ENCODE measurements around the gene DNAH10. TPM values are rescaled to one million over a fixed set of nuclear protein-coding genes. Genes with fewer than 3 reads are reported as not detected.

Gene DNAH10
- total and polyA plus RNA-seq, 2 of the 4 experiments (the other 2 are of a cell fraction): 0.18 to 0.22 TPM

GRCh38 chr12:123894823-123895345 is 132.8 kb downstream of the DNAH10 start:
- H3K9me3 ChIP-seq (ENCODE audit: control insufficient read depth, insufficient read depth, low read length): no peaks in the 10 kb centered on the region
- H2BK5ac ChIP-seq (ENCODE audit: low read depth, low read length, poor library complexity, severe bottlenecking): no peak overlapping the region
- no peak overlapping the region for H3K27ac ChIP-seq (ENCODE audit: insufficient read depth, low read length)
- in situ Hi-C loops (cut with MboI; ENCODE audit: low sequenced_read_pairs): no loop called here
- no peak overlapping the region for H3K4me2 ChIP-seq (ENCODE audit: low read depth, low read length)
- H4K91ac ChIP-seq (ENCODE audit: insufficient read depth, low read depth, low read length): no peak overlapping the region
- no peaks in the 10 kb centered on the region for H3K79me1 ChIP-seq (ENCODE audit: low read depth in 1 of 2, low read length in 2 of 2)
- peaks cover 15% of the 10 kb centered on the region; the same call in 1 of the 2 replicates for H3K27me3 ChIP-seq (ENCODE audit: control insufficient read depth, insufficient read depth, low read length)
- CTCF ChIA-PET: interaction anchor here (1.3 kb wide), 1 partner anchor 11 kb away, joined by 3 read pairs; no protein-coding TSS in a partner anchor
- H4K5ac ChIP-seq (ENCODE audit: low read depth, low read length): no peak overlapping the region
- H2AK9ac ChIP-seq (replicated peaks; ENCODE audit: low read depth, low read length, poor library complexity): no peak overlapping the region
- no peak overlapping the region for H3K4me3 ChIP-seq (ENCODE audit: insufficient read depth, low read depth, low read length)
- no peak overlapping the region for H3K23ac ChIP-seq (ENCODE audit: low read depth, low read length)
- no peak overlapping the region for H2AK5ac ChIP-seq (ENCODE audit: low read depth, low read length)
- intact Hi-C loops (cut with micrococcal nuclease): no loop called here
- dilution Hi-C loops (cut with HindIII; ENCODE audit: low sequenced_read_pairs, unreplicated experiment): no loop called here
- H2AFZ ChIP-seq (replicated peaks; ENCODE audit: low read length, poor library complexity): no peak overlapping the region
- no peaks in the 10 kb centered on the region for H3K9me1 ChIP-seq (ENCODE audit: insufficient read depth, low read length)
- no peak overlapping the region for H2BK20ac ChIP-seq (ENCODE audit: low read depth, low read length)
- ATAC-seq (ENCODE audit: low read depth) (no peak), DNase-seq (no peak)
- no peak overlapping the region for H2BK120ac ChIP-seq (ENCODE audit: low read depth, low read length)
- no peaks in the 10 kb centered on the region for H3K36me3 ChIP-seq (ENCODE audit: control insufficient read depth, insufficient read depth, low read length)
- no peak overlapping the region for H3K18ac ChIP-seq (ENCODE audit: low read depth, low read length)
- H4K20me1 ChIP-seq (ENCODE audit: insufficient read depth, low read length): no peaks in the 10 kb centered on the region
- H3K4me1 ChIP-seq (ENCODE audit: control insufficient read depth, insufficient read depth, low read length): peaks cover 4% of the 10 kb centered on the region
- POLR2A ChIA-PET (ENCODE audit: unreplicated experiment): no interaction called here
- TF ChIP-seq NFE2L2 (IDR thresholded peaks at IDR 0.05; ENCODE audit: low read depth, low read length) (no peak), SMC3 (IDR thresholded peaks at IDR 0.05; ENCODE audit: low read depth, low read length) (no peak), RFX5 (IDR thresholded peaks at IDR 0.05; ENCODE audit: low read depth, low read length) (no peak), CHD1 (IDR thresholded peaks at IDR 0.05; ENCODE audit: low read depth, low read length) (no peak), MAFK (IDR thresholded peaks at IDR 0.05; ENCODE audit: low read depth, low read length) (no peak), FOS (IDR thresholded peaks at IDR 0.05; ENCODE audit: low read depth, low read length) (no peak), BHLHE40 (IDR thresholded peaks at IDR 0.05; ENCODE audit: low read depth, low read length) (no peak), RAD21 (IDR thresholded peaks at IDR 0.05; ENCODE audit: low read length) (no peak), POLR2A (IDR thresholded peaks at IDR 0.05; ENCODE audit: low read depth, low read length) (no peak), CTCF (conservative IDR thresholded peaks at IDR 0.05; ENCODE audit: low read depth, low read length) (no peak), MAZ (IDR thresholded peaks at IDR 0.05; ENCODE audit: borderline replicate concordance, low read depth, low read length) (no peak), MXI1 (IDR thresholded peaks at IDR 0.05; ENCODE audit: borderline replicate concordance, low read depth, low read length) (no peak), CEBPB (IDR thresholded peaks at IDR 0.05; ENCODE audit: low read depth, low read length) (no peak)
- no peak overlapping the region for H3K14ac ChIP-seq (replicated peaks; ENCODE audit: low read depth, low read length)
- BruUV-seq (replicated peaks): no TSS peak
- H3K9ac ChIP-seq (ENCODE audit: low read depth, low read length): no peak overlapping the region
- no peak overlapping the region for H3K56ac ChIP-seq (ENCODE audit: extremely low read depth, insufficient read depth, low read length)
- no peak overlapping the region for H4K8ac ChIP-seq (ENCODE audit: low read depth in 2 of 2, low read length in 2 of 2)
- no peak overlapping the region for H3K4ac ChIP-seq (ENCODE audit: low read depth, low read length)
- no CpG with 5 or more reads among the region's 4 CpGs for WGBS, 2 experiments (ENCODE audit: extremely low coverage in 2 of 2, insufficient read length in 1 of 2)
- H2BK15ac ChIP-seq (ENCODE audit: low read depth, low read length): no peak overlapping the region
